ENCODE measurements around the gene PDIA5.

- TF ChIP-seq GABPA (IDR thresholded peaks at IDR 0.05 in 1 of 2, conservative IDR thresholded peaks at IDR 0.05 in 1 of 2) (no peak), JUND (IDR thresholded peaks at IDR 0.05) (no peak), TAF1 (conservative IDR thresholded peaks at IDR 0.05) (no peak), REST (IDR thresholded peaks at IDR 0.05) (no peak), RAD21 (IDR thresholded peaks at IDR 0.05) (no peak), FOXA1 (IDR thresholded peaks at IDR 0.05) (no peak), MAX (IDR thresholded peaks at IDR 0.05) (no peak), HNF4G (IDR thresholded peaks at IDR 0.05) (no peak), ZBTB33 (IDR thresholded peaks at IDR 0.05) (no peak), SP1 (IDR thresholded peaks at IDR 0.05) (no peak)
- TF ChIP-seq, protein P1, sequence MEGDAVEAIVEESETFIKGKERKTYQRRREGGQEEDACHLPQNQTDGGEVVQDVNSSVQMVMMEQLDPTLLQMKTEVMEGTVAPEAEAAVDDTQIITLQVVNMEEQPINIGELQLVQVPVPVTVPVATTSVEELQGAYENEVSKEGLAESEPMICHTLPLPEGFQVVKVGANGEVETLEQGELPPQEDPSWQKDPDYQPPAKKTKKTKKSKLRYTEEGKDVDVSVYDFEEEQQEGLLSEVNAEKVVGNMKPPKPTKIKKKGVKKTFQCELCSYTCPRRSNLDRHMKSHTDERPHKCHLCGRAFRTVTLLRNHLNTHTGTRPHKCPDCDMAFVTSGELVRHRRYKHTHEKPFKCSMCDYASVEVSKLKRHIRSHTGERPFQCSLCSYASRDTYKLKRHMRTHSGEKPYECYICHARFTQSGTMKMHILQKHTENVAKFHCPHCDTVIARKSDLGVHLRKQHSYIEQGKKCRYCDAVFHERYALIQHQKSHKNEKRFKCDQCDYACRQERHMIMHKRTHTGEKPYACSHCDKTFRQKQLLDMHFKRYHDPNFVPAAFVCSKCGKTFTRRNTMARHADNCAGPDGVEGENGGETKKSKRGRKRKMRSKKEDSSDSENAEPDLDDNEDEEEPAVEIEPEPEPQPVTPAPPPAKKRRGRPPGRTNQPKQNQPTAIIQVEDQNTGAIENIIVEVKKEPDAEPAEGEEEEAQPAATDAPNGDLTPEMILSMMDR (IDR thresholded peaks at IDR 0.05; ENCODE audit: low read depth, low read length, missing input control) = no peak
Observed at GRCh38 chr3:123119802-123120201, 53.0 kb downstream of the PDIA5 start.
